HFFc6 (cell line): ENCODE data around the gene PABPN1L. TPM values are rescaled to one million over a fixed set of nuclear protein-coding genes. Genes with fewer than 3 reads are reported as not detected.
"Not testable (repeated sequence)": the region's sequence is repeated elsewhere in the genome, so short reads cannot be mapped to it uniquely, and the experiment has no call there.

ENCODE experiments used
- DNase-seq: peaks from one replicate; pipeline ENCODE4 v3.0.0-alpha.2; 2018
- H3K27ac Mint-ChIP-seq: 2 replicates; pipeline ENCODE4 v1.8.0; 2020; ENCODE audit warnings: mild to moderate bottlenecking, mixed read lengths
- H3K27me3 Mint-ChIP-seq: 2 replicates; pipeline ENCODE4 v1.8.0; 2021; ENCODE audit warnings: mild to moderate bottlenecking, moderate library complexity, mixed read lengths; ENCODE audit not compliant: insufficient read depth
- H3K36me3 Mint-ChIP-seq: 2 replicates; pipeline ENCODE4 v1.8.0; 2021; ENCODE audit warnings: low read depth, mixed read lengths
- H3K4me1 Mint-ChIP-seq: 2 replicates; pipeline ENCODE4 v1.8.0; 2020; ENCODE audit warnings: low read depth, mixed read lengths
- H3K4me3 Mint-ChIP-seq: 2 replicates; pipeline ENCODE4 v1.8.0; 2020; ENCODE audit warnings: mild to moderate bottlenecking, moderate library complexity, mixed read lengths
- H3K9me3 Mint-ChIP-seq: 2 replicates; pipeline ENCODE4 v1.8.0; 2020; ENCODE audit warnings: mild to moderate bottlenecking, mixed read lengths
- total RNA-seq, 6 experiments: library from RNA; stranded (reverse); fragmentation: NEBNext Ultra II Directional; extraction: Animal tissue kit (Norgen Biotek cat#: 25700); gene quantifications; 2 replicates in 1 of 6; 3 replicates in 5 of 6; pipeline ENCODE4 v1.2.3, GENCODE V29; 2021
- TF ChIP-seq, protein P1 (sequence below): fragments of 200-600 bp; sonication (generic); IDR thresholded peaks from 2 replicates; pipeline ENCODE4 v1.5.0; 2021; ENCODE audit warnings: antibody characterized with exemption, mild to moderate bottlenecking

Gene PABPN1L
- total RNA-seq, 6 experiments from 2014 or later: not detected

DNA sequence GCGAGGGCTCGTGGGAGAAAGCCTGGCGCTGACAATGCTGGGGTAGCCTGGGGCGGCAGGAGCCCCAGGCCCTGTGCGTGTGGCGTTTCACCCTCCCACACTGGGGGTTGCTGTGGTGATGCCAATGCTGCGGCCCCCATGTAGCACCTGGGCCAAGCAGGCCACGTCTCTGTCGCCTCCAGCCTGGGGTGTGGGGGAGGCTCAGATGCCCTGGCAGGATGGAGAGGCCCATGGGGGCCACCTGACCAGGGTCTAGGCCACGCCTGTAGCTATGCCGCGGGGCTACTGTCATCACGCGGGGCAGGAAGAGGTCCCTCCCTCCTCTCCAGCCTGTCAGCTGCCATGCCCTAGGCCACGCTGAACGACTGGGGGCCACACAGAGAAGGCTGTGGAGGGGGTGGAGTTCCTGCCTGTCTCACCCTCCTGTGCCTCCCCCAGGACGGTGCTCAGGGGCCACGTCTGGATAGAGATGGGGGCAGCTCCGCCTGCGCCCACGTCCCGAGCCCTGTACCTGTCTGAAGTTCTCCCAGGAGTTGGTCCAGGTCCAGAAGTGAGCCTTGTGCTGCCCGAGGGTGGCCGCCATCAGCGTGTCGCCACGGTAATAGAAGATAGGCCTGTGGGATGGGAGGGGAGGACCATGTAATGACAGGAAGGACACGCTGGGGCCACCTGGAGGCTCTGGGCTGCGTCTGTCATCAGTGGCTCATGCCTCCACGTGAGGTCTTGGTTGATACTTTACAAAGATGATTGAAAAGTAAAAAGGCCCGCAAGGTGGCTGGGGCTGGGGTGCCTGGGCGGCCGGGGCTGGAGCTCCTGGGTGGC lies 42.0 kb downstream of the PABPN1L start:
- no peak overlapping the region for H3K27ac Mint-ChIP-seq
- no peaks in the 10 kb centered on the region for H3K36me3 Mint-ChIP-seq
- peaks cover 3% of the 10 kb centered on the region; the same call in 1 of the 2 replicates for H3K27me3 Mint-ChIP-seq
- TF ChIP-seq, protein P1, sequence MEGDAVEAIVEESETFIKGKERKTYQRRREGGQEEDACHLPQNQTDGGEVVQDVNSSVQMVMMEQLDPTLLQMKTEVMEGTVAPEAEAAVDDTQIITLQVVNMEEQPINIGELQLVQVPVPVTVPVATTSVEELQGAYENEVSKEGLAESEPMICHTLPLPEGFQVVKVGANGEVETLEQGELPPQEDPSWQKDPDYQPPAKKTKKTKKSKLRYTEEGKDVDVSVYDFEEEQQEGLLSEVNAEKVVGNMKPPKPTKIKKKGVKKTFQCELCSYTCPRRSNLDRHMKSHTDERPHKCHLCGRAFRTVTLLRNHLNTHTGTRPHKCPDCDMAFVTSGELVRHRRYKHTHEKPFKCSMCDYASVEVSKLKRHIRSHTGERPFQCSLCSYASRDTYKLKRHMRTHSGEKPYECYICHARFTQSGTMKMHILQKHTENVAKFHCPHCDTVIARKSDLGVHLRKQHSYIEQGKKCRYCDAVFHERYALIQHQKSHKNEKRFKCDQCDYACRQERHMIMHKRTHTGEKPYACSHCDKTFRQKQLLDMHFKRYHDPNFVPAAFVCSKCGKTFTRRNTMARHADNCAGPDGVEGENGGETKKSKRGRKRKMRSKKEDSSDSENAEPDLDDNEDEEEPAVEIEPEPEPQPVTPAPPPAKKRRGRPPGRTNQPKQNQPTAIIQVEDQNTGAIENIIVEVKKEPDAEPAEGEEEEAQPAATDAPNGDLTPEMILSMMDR: no peak
- no peak for DNase-seq
- H3K4me1 Mint-ChIP-seq: no peaks in the 10 kb centered on the region
- no peaks in the 10 kb centered on the region for H3K9me3 Mint-ChIP-seq
- H3K4me3 Mint-ChIP-seq: no peak overlapping the region

DNA sequence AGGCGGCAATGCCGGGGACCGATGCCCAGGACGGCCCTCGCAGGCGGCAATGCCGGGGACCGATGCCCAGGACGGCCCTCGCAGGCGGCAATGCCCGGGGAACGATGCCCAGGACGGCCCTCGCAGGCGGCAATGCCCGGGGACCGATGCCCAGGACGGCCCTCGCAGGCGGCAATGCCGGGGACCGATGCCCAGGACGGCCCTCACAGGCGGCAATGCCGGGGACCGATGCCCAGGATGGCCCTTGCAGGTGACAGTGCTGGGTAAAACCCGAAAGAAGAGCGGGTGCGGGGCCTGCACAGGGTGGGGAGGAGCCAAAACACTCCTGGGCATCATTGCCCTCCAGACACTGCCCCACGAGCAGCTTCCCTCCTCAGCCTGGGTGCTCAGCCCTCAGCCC lies 42.8 kb downstream of the PABPN1L start:
- H3K27me3 Mint-ChIP-seq, H3K4me3 Mint-ChIP-seq, H3K36me3 Mint-ChIP-seq, H3K9me3 Mint-ChIP-seq, H3K27ac Mint-ChIP-seq, H3K4me1 Mint-ChIP-seq, DNase-seq: not testable (repeated sequence)

DNA sequence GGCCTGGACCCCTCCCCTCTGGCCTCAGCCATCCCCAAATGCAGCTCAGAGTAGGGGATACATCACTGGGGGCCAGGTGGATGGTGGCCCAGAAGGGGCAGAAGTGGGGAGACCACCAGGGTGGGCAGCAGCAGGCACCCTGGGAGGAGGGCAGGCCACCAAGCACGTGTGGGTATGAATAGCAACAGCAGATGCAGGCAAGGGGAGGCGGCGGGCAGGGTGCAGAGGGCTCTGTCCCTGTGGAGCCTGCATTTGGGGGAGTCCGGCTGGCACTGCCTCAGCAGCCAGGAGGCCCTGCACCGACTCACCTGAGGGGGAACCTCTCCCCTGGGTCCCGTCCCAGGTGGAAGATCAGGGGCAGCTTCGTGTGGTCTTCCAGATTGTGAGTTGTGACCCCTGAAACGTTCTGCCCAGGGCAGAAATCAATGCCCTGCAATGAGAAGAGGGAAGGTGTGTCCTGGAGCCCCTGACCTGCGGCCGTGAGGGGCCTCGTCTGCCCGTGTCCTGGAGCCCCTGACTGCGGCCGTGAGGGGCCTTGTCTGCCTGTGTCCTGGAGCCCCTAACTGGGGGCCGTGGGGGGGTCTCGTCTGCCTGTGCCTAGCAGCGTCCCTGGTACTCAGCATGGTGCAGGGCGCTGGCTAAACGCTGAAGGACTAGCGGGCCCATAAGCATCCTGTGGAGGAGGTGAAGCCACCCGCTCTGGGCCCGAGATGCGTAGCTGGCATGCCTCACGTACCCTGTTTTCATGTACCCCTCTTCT lies 44.0 kb downstream of the PABPN1L start:
- TF ChIP-seq, protein P1: no peak
- H3K27me3 Mint-ChIP-seq: peaks cover 3% of the 10 kb centered on the region; the same call in 1 of the 2 replicates

DNA sequence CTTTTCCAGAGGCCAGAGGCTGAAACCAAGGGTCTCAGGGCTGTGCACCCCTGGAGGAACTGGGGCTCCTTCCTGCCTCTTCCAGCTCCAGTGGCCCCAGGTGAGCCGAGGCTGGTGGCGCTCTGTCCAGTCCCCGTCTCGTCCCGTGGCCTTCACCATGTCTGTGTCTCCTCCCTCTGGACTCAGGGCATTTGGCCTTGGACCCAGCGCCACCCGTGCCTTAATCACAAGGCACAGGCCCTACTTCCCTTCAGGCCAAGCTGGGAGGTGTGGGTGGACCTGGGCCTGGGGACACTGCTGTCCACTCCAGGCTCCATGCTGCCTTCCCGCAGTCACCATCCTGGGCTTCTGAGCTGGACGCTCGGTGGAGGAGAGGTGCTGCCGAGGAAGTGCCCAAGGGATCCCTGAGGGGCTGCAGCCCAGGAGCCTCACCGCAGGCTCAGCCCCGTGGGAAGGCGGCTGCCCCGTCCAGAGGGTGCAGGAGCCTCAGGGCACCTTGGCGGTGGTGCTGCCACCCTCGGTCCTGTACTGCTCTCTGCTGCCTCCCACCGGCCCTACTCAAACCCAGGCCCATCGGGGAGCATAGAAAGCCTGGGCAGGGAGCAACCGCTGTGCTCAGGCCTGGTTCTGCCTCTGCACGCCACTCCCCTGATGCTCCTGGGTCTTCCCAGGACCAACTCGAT lies 45.2 kb downstream of the PABPN1L start:
- H3K36me3 Mint-ChIP-seq: no peaks in the 10 kb centered on the region
- no peak overlapping the region for H3K27ac Mint-ChIP-seq
- H3K9me3 Mint-ChIP-seq: no peaks in the 10 kb centered on the region
- TF ChIP-seq, protein P1: no peak; the same call in 1 of the 2 replicates
- no peaks in the 10 kb centered on the region for H3K4me1 Mint-ChIP-seq
- H3K27me3 Mint-ChIP-seq: peaks cover 3% of the 10 kb centered on the region; the same call in 1 of the 2 replicates
- no peak overlapping the region for H3K4me3 Mint-ChIP-seq
- DNase-seq: no peak

More for the DNA sequence above, 44.0 kb downstream of the PABPN1L start:
- no peaks in the 10 kb centered on the region for H3K36me3 Mint-ChIP-seq
- H3K9me3 Mint-ChIP-seq: no peaks in the 10 kb centered on the region
- H3K4me1 Mint-ChIP-seq: no peaks in the 10 kb centered on the region
- no peak overlapping the region for H3K27ac Mint-ChIP-seq
- H3K4me3 Mint-ChIP-seq: no peak overlapping the region
- no peak for DNase-seq

DNA sequence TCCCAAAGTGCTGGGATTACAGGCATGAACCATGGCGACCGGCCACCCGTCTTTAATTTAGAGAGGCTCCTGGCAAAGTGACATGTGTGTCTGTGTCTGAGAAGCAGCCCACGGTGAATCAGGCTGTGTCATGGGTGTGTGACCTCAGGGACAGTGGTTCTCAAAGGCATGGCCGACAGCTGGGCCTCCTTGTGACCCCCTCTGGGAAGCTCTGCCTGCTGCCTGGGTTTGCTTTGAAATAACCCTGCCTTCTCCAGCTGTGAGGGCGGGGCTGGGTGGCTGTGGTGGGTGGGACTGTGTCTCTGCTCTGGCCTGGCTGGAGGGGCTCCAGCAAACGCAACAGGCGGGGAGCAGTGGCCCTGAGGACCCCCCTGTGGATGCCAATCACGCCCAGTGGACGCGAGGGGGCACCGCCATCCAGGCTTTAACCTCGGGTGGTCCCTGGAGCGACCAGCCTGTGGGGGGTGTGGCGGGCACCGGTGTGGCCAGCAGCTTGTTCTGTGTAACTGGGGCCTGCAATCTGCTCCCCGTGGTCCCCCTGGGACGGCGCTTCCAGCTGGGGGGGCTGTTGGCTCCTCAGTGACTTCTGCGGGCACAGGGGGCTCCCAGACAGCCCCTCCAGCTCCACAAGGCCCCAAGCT lies 46.0 kb downstream of the PABPN1L start:
- Mint-ChIP-seq H3K9me3 (no peaks in the 10 kb centered on the region), H3K4me3 (no peak overlapping the region), H3K27me3 (peaks cover 3% of the 10 kb centered on the region; the same call in 1 of the 2 replicates), H3K36me3 (no peaks in the 10 kb centered on the region), H3K27ac (no peak overlapping the region), H3K4me1 (no peaks in the 10 kb centered on the region)
- DNase-seq: no peak
- TF ChIP-seq, protein P1: no peak
